Osteocyte (in vitro differentiated cells): Measurements from ENCODE around the gene PAX5. TPM values are rescaled to one million over a fixed set of nuclear protein-coding genes. Genes with fewer than 3 reads are reported as not detected.

ENCODE experiments used
- DNase-seq: peaks from one replicate; pipeline ENCODE4 v3.0.0; 2021; ENCODE audit warnings: mixed read lengths; ENCODE audit not compliant: unreplicated experiment; ENCODE audit errors: extremely low spot score
- H3K27ac Mint-ChIP-seq: one replicate; pipeline ENCODE4 v1.8.0; 2021; ENCODE audit warnings: mild to moderate bottlenecking, mixed read lengths; ENCODE audit not compliant: unreplicated experiment
- H3K27me3 Mint-ChIP-seq: one replicate; pipeline ENCODE4 v1.8.0; 2021; ENCODE audit warnings: mixed read lengths; ENCODE audit not compliant: unreplicated experiment
- H3K36me3 Mint-ChIP-seq: one replicate; pipeline ENCODE4 v1.8.0; 2021; ENCODE audit warnings: mixed read lengths; ENCODE audit not compliant: unreplicated experiment
- H3K4me1 Mint-ChIP-seq: one replicate; pipeline ENCODE4 v1.8.0; 2021; ENCODE audit warnings: mixed read lengths; ENCODE audit not compliant: unreplicated experiment
- H3K4me3 Mint-ChIP-seq: one replicate; pipeline ENCODE4 v1.8.0; 2021; ENCODE audit warnings: mild to moderate bottlenecking, moderate library complexity, mixed read lengths; ENCODE audit not compliant: unreplicated experiment
- H3K9me3 Mint-ChIP-seq: one replicate; pipeline ENCODE4 v1.8.0; 2021; ENCODE audit warnings: mixed read lengths; ENCODE audit not compliant: unreplicated experiment
- total RNA-seq: library from RNA; stranded (reverse); gene quantifications from 2 replicates; pipeline ENCODE4 v1.2.1, GENCODE V29; 2021
- TF ChIP-seq, protein P1 (sequence below): fragments of 200-600 bp; sonication (generic); IDR thresholded peaks from 2 replicates; pipeline ENCODE4 v1.5.0; 2021; ENCODE audit warnings: antibody characterized with exemption, mild to moderate bottlenecking, moderate library complexity

Gene PAX5
- total RNA-seq, 1 donor from 2014 or later = not detected

DNA sequence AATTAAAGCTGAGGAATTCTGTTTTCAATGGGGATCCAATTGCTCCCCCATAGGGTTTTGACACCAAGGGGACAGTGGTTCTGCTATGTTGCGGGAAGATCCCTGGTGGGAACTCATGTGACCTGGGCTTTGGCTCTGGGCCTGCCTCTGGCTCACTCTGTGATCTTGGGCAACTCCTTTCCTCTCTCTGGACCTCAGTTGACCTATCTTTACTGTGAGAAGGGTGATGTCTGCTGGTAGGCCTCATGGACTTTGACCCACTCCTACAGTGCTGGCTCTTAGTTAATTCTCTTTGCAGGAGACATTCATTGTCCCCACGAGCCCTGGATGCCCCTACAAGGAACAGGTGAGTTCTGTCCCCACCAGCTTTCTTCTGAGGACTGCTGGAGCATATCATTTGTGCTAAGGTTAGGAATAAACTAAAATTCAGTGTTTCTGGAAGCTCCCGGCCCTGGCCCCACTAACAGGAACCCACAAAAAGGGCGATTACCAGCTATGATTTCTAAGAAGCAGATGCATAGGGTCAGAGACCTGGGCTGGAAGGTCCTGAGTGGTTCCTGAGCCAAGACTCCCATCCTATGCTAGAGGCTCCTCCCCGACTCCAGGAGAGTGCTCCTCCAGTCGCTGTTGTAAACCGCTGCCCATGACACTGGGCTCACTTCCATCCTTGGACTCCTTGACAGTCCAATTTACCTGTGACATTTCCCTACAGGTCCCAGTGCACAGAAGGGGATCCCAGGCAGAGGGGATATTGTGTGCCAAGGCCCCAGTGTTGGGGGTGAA, 218.3 kb downstream of the PAX5 start:
- no peaks in the 10 kb centered on the region for H3K4me1 Mint-ChIP-seq
- TF ChIP-seq, protein P1, sequence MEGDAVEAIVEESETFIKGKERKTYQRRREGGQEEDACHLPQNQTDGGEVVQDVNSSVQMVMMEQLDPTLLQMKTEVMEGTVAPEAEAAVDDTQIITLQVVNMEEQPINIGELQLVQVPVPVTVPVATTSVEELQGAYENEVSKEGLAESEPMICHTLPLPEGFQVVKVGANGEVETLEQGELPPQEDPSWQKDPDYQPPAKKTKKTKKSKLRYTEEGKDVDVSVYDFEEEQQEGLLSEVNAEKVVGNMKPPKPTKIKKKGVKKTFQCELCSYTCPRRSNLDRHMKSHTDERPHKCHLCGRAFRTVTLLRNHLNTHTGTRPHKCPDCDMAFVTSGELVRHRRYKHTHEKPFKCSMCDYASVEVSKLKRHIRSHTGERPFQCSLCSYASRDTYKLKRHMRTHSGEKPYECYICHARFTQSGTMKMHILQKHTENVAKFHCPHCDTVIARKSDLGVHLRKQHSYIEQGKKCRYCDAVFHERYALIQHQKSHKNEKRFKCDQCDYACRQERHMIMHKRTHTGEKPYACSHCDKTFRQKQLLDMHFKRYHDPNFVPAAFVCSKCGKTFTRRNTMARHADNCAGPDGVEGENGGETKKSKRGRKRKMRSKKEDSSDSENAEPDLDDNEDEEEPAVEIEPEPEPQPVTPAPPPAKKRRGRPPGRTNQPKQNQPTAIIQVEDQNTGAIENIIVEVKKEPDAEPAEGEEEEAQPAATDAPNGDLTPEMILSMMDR = no peak
- H3K4me3 Mint-ChIP-seq = no peak overlapping the region
- no peak for DNase-seq
- no peaks in the 10 kb centered on the region for H3K36me3 Mint-ChIP-seq
- H3K9me3 Mint-ChIP-seq = no peaks in the 10 kb centered on the region
- peaks cover 53% of the 10 kb centered on the region for H3K27me3 Mint-ChIP-seq
- H3K27ac Mint-ChIP-seq = no peak overlapping the region

DNA sequence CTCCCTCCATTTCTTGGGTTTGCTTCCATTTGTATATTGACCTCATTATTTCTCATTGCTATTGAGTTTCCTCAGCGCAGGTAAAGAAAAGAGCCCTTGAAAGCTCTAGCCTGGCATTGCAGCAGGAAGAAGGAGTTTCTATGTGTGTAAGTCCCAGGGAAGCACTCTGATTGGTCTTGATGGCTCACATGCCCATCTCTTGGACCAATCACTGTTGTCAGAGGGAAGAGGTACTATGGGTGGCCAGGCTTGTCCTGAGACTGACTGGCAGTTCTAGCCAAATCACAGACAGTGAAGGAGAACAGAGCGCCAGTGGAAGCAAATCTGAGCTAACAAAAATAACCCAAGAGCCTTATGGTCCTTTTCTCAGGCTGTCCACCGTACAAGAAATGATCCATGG, 219.0 kb downstream of the PAX5 start:
- Mint-ChIP-seq H3K9me3 (no peaks in the 10 kb centered on the region), H3K4me3 (no peak overlapping the region), H3K27ac (no peak overlapping the region), H3K4me1 (no peaks in the 10 kb centered on the region), H3K36me3 (no peaks in the 10 kb centered on the region), H3K27me3 (peaks cover 55% of the 10 kb centered on the region)
- TF ChIP-seq, protein P1 = no peak
- DNase-seq = no peak

DNA sequence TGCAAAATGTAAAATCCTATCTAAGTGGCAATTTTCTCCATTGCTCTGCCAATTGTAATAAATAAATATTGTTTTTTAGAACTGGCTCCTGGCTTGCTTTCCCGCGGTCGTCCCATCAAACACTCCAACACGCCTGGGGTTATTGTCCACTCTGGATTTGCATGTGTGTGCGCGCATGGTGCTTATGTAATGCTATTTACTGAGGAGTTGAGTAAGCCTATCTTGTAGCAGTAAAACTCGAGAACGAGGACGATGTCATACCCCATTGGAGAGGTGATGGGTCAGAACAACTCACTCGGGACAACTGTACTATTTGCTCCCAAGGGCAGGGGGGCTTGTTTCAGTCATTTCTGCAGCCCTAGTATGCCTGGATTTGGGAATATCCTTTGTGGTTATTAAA, 220.9 kb downstream of the PAX5 start:
- H3K27ac Mint-ChIP-seq = no peak overlapping the region
- H3K4me1 Mint-ChIP-seq = no peaks in the 10 kb centered on the region
- H3K9me3 Mint-ChIP-seq = no peaks in the 10 kb centered on the region
- peaks cover 54% of the 10 kb centered on the region for H3K27me3 Mint-ChIP-seq
- no peaks in the 10 kb centered on the region for H3K36me3 Mint-ChIP-seq
- TF ChIP-seq, protein P1 = no peak
- no peak for DNase-seq
- H3K4me3 Mint-ChIP-seq = no peak overlapping the region

DNA sequence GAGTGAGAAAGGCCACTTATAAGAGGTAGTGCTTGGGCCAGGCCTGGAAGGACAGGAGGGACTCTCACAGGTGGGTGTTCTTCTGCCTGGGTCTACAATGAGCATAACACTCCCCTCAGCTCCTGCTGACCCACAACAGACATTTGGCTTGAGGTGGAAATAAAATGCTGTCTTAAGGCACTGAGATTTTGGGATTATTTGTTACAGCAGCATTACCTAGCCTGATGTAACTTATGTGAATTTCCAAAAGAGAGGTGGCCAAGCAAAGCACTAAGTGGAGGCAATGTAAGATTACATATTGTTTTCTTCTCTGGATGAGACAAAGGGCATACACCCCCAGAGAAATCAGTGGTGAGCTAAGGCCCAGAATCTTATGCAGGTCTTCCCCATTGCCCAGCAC, 221.5 kb downstream of the PAX5 start:
- Mint-ChIP-seq H3K36me3 (no peaks in the 10 kb centered on the region), H3K4me1 (no peaks in the 10 kb centered on the region), H3K27ac (no peak overlapping the region), H3K27me3 (peaks cover 52% of the 10 kb centered on the region), H3K9me3 (no peaks in the 10 kb centered on the region), H3K4me3 (no peak overlapping the region)
- TF ChIP-seq, protein P1 = no peak
- DNase-seq = no peak

DNA sequence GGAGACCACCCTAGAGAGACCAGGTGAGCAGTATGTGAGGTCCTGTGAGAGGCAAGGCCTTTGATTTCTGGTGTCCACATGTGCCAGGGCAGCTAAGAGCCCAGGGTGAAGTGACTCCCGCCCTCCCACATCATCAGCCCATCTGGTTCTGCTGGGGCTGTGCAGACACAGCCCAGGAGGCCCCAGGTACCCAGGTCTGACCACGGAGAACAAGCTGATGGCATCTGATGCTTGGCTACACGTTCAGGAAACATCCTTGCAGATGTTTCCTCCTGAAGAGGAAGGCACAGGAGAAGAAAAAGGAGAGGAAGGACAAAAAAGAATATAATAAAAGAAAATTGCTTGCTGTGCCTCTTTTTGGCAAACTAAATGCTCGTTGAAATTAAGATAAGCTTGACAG, 225.8 kb downstream of the PAX5 start:
- Mint-ChIP-seq H3K27ac (no peak overlapping the region), H3K4me1 (no peaks in the 10 kb centered on the region), H3K4me3 (no peak overlapping the region), H3K9me3 (no peaks in the 10 kb centered on the region), H3K36me3 (no peaks in the 10 kb centered on the region), H3K27me3 (peaks cover 69% of the 10 kb centered on the region)
- no peak for DNase-seq
- TF ChIP-seq, protein P1 = no peak
